ENCODE results near the gene MPRIP. TPM values are rescaled to one million over a fixed set of nuclear protein-coding genes. Genes with fewer than 3 reads are reported as not detected.
"Not testable (repeated sequence)": the region's sequence is repeated elsewhere in the genome, so short reads cannot be mapped to it uniquely, and the experiment has no call there.

MPRIP gene
- total and polyA plus RNA-seq, 2 donors (not counting 1 experiment from before 2014, with no cell fraction given) = 130 to 299 TPM

DNA sequence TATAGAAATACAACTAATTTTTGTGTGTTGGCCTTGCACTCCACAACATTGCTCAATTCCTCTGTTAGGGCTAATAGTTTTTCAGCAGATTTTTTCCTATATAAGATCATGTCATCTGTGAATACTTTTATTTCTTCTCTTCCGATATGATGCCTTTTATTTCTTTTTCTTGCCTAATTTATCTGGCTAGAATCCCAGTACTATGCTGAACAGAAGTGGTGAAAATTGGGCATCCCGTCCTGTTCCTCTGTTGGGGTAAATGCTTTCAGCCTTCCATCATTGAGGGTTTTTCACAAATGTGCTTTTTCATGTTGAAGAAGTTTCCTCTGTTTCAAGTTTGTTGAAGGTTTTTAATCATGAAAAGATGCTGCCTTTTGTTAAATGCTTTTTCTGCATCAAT lies 47.6 kb upstream of the MPRIP start:
- no peaks in the 10 kb centered on the region for H3K27me3 Mint-ChIP-seq
- 86% methylated on average over 1 of the region's 2 CpGs for WGBS (ENCODE audit: insufficient coverage)
- Histone ChIP-seq H3K79me2 (ENCODE audit: control insufficient read depth, insufficient read depth, low read length) (peaks cover 4% of the 10 kb centered on the region), H3K4me3 (ENCODE audit: control extremely low read depth in 1 of 5, extremely low read depth in 1 of 5, insufficient read depth in 1 of 5, low read depth in 2 of 5, low read length in 4 of 5) (no peak overlapping the region), H3K9ac (ENCODE audit: low read length) (no peak overlapping the region), H3K27me3 (replicated peaks in 1 of 4; ENCODE audit: control extremely low read depth in 1 of 4, control insufficient read depth in 3 of 4, insufficient read depth in 4 of 4, low read length in 3 of 4) (no peaks in the 10 kb centered on the region), H3K36me3 (replicated peaks in 1 of 2; ENCODE audit: control extremely low read depth in 1 of 2, control insufficient read depth in 1 of 2, extremely low read depth in 1 of 2, insufficient read depth in 2 of 2, low read length in 1 of 2) (no peaks in the 10 kb centered on the region), H2AFZ (ENCODE audit: insufficient read depth, low read depth, low read length, poor library complexity, severe bottlenecking) (no peak overlapping the region), H3K9me3 (ENCODE audit: control extremely low read depth in 1 of 3, control insufficient read depth in 2 of 3, insufficient read depth in 1 of 3, low read length in 2 of 3) (peaks cover 0 to 4% (median 1%) of the 10 kb centered on the region in 3 donors), H4K20me1 (ENCODE audit: control insufficient read depth, insufficient read depth, low read length, poor library complexity, severe bottlenecking) (no peaks in the 10 kb centered on the region), H3K4me2 (replicated peaks; ENCODE audit: low read depth, low read length, poor library complexity, severe bottlenecking) (no peak overlapping the region), H3K27ac (ENCODE audit: low read length in 2 of 2) (no peak overlapping the region), H3K4me1 (ENCODE audit: control insufficient read depth in 2 of 2, insufficient read depth in 2 of 2, low read length in 2 of 2) (peaks cover 23 to 27% of the 10 kb centered on the region in 2 donors)
- DNase-seq (no peak), ATAC-seq (ENCODE audit: low read depth) (no peak)
- H3K27ac Mint-ChIP-seq = no peak overlapping the region
- H3K9me3 Mint-ChIP-seq (ENCODE audit: insufficient read depth) = no peaks in the 10 kb centered on the region
- TF ChIP-seq, protein P1, sequence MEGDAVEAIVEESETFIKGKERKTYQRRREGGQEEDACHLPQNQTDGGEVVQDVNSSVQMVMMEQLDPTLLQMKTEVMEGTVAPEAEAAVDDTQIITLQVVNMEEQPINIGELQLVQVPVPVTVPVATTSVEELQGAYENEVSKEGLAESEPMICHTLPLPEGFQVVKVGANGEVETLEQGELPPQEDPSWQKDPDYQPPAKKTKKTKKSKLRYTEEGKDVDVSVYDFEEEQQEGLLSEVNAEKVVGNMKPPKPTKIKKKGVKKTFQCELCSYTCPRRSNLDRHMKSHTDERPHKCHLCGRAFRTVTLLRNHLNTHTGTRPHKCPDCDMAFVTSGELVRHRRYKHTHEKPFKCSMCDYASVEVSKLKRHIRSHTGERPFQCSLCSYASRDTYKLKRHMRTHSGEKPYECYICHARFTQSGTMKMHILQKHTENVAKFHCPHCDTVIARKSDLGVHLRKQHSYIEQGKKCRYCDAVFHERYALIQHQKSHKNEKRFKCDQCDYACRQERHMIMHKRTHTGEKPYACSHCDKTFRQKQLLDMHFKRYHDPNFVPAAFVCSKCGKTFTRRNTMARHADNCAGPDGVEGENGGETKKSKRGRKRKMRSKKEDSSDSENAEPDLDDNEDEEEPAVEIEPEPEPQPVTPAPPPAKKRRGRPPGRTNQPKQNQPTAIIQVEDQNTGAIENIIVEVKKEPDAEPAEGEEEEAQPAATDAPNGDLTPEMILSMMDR (IDR thresholded peaks at IDR 0.05) = no peak
- TF ChIP-seq EZH2 (IDR thresholded peaks at IDR 0.05; ENCODE audit: borderline replicate concordance, insufficient read depth, low read depth, low read length, poor library complexity, severe bottlenecking) = no peak
- peaks cover 22% of the 10 kb centered on the region for H3K4me1 Mint-ChIP-seq
- intact Hi-C loops (cut with micrococcal nuclease) = no loop called here
- no peak overlapping the region for H3K4me3 Mint-ChIP-seq
- POLR2A ChIA-PET = no interaction called here
- CTCF ChIA-PET = interaction anchor here (0.8 to 17.6 kb wide), 4 partner anchors 21 to 183 kb away, joined by 3 to 317 read pairs (median 46); partner anchors contain the start of gene TNFRSF13B

DNA sequence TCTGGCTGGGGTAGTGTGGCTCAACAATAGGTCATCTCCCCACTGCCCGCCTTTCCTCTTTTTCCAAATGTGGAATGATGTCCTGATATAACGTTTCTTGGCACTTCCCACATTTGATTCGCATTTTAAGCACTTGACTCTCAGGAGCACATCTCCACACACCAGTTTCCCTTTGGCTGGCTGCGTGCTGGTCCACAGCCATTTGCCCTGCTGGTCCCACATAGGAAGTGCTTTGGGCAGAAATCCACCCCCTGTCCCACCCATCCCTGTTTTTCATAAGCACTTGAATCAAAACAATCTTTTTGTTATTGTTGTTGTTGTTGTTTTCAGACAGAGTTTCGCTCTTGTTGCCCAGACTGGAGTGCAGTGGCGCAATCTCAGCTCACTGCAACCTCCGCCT lies 46.3 kb upstream of the MPRIP start:
- H4K20me1 ChIP-seq (ENCODE audit: control insufficient read depth, insufficient read depth, low read length, poor library complexity, severe bottlenecking) = no peaks in the 10 kb centered on the region
- Mint-ChIP-seq H3K4me1 (peaks cover 10% of the 10 kb centered on the region), H3K27ac (no peak overlapping the region), H3K9me3 (ENCODE audit: insufficient read depth) (no peaks in the 10 kb centered on the region), H3K27me3 (no peaks in the 10 kb centered on the region), H3K4me3 (no peak overlapping the region)
- H3K27ac ChIP-seq (ENCODE audit: low read length in 2 of 2) = no peak overlapping the region
- no peak overlapping the region for H3K4me3 ChIP-seq (ENCODE audit: control extremely low read depth in 1 of 5, extremely low read depth in 1 of 5, insufficient read depth in 1 of 5, low read depth in 2 of 5, low read length in 4 of 5)
- peaks cover 10 to 14% of the 10 kb centered on the region in 2 donors for H3K4me1 ChIP-seq (ENCODE audit: control insufficient read depth in 2 of 2, insufficient read depth in 2 of 2, low read length in 2 of 2)
- 87% methylated on average over 6 of the region's 7 CpGs for WGBS (ENCODE audit: insufficient coverage)
- H3K9ac ChIP-seq (ENCODE audit: low read length) = no peak overlapping the region
- intact Hi-C loops (cut with micrococcal nuclease) = no loop called here
- H3K79me2 ChIP-seq (ENCODE audit: control insufficient read depth, insufficient read depth, low read length) = peaks cover 4% of the 10 kb centered on the region
- no peaks in the 10 kb centered on the region for H3K36me3 ChIP-seq (replicated peaks in 1 of 2; ENCODE audit: control extremely low read depth in 1 of 2, control insufficient read depth in 1 of 2, extremely low read depth in 1 of 2, insufficient read depth in 2 of 2, low read length in 1 of 2)
- no peaks in the 10 kb centered on the region for H3K27me3 ChIP-seq (replicated peaks in 1 of 4; ENCODE audit: control extremely low read depth in 1 of 4, control insufficient read depth in 3 of 4, insufficient read depth in 4 of 4, low read length in 3 of 4)
- H3K4me2 ChIP-seq (replicated peaks; ENCODE audit: low read depth, low read length, poor library complexity, severe bottlenecking) = no peak overlapping the region
- no peak for DNase-seq
- H3K9me3 ChIP-seq (ENCODE audit: control extremely low read depth in 1 of 3, control insufficient read depth in 2 of 3, insufficient read depth in 1 of 3, low read length in 2 of 3) = peaks cover 0 to 4% (median 1%) of the 10 kb centered on the region in 3 donors
- TF ChIP-seq EZH2 (IDR thresholded peaks at IDR 0.05; ENCODE audit: borderline replicate concordance, insufficient read depth, low read depth, low read length, poor library complexity, severe bottlenecking) = no peak
- TF ChIP-seq, protein P1 (IDR thresholded peaks at IDR 0.05) = no peak
- POLR2A ChIA-PET = no interaction called here
- no peak for ATAC-seq (ENCODE audit: low read depth)
- no peak overlapping the region for H2AFZ ChIP-seq (ENCODE audit: insufficient read depth, low read depth, low read length, poor library complexity, severe bottlenecking)
- CTCF ChIA-PET = interaction anchor here (8.6 to 17.6 kb wide), 2 partner anchors 22 to 80 kb away, joined by 88 to 317 read pairs; partner anchors contain the start of gene TNFRSF13B

DNA sequence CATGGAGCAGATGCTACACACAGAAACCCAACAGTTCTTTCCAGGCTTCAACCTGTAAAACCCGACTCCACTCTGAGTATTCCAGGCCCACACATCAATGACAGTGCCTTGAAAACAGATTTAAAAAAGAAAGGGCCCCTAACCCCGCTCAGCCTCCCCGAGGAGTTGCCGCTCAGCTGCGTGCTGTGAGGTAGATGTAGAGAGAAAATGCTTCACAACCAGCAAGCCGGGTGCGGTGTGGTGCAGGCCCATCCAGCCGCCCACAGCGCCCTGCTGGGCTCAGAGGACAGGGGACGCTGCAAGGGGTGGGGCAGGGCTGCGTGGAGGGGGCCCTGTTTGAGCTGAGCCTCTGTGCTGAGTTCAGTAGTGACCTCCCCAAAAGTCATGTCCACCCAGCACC lies 45.5 kb upstream of the MPRIP start:
- WGBS (ENCODE audit: insufficient coverage) = no CpG with 5 or more reads among the region's 11 CpGs
- intact Hi-C loops (cut with micrococcal nuclease); H3K27ac Mint-ChIP-seq; DNase-seq; ATAC-seq (ENCODE audit: low read depth); H2AFZ ChIP-seq (ENCODE audit: insufficient read depth, low read depth, low read length, poor library complexity, severe bottlenecking); POLR2A ChIA-PET; H3K4me3 ChIP-seq (ENCODE audit: control extremely low read depth in 1 of 5, extremely low read depth in 1 of 5, insufficient read depth in 1 of 5, low read depth in 2 of 5, low read length in 4 of 5); H3K27ac ChIP-seq (ENCODE audit: low read length in 2 of 2); H3K4me1 ChIP-seq (ENCODE audit: control insufficient read depth in 2 of 2, insufficient read depth in 2 of 2, low read length in 2 of 2); H3K9me3 ChIP-seq (ENCODE audit: control extremely low read depth in 1 of 3, control insufficient read depth in 2 of 3, insufficient read depth in 1 of 3, low read length in 2 of 3); H3K27me3 ChIP-seq (replicated peaks in 1 of 4; ENCODE audit: control extremely low read depth in 1 of 4, control insufficient read depth in 3 of 4, insufficient read depth in 4 of 4, low read length in 3 of 4); H3K79me2 ChIP-seq (ENCODE audit: control insufficient read depth, insufficient read depth, low read length); H3K27me3 Mint-ChIP-seq; H3K9me3 Mint-ChIP-seq (ENCODE audit: insufficient read depth); H3K9ac ChIP-seq (ENCODE audit: low read length); H3K4me1 Mint-ChIP-seq; H3K4me3 Mint-ChIP-seq; H4K20me1 ChIP-seq (ENCODE audit: control insufficient read depth, insufficient read depth, low read length, poor library complexity, severe bottlenecking); H3K36me3 ChIP-seq (replicated peaks in 1 of 2; ENCODE audit: control extremely low read depth in 1 of 2, control insufficient read depth in 1 of 2, extremely low read depth in 1 of 2, insufficient read depth in 2 of 2, low read length in 1 of 2); H3K4me2 ChIP-seq (replicated peaks; ENCODE audit: low read depth, low read length, poor library complexity, severe bottlenecking): not testable (repeated sequence)
- CTCF ChIA-PET = interaction anchor here (17.6 kb wide), 1 partner anchor 23 kb away, joined by 317 read pairs; the partner anchor contains the start of gene TNFRSF13B
